Transverse colon (tissue), 4 donors: ENCODE data around the gene TMEM144. TPM values are rescaled to one million over a fixed set of nuclear protein-coding genes. Genes with fewer than 3 reads are reported as not detected.

Source experiments
- DNase-seq: peaks from one replicate; pipeline ENCODE4 v3.0.0-alpha.2; 2019
- H3K27ac ChIP-seq, 4 donors: fragments of 200-600 bp; sonication (generic); 2 replicates each; pipeline ENCODE4 v1.5.1; 2016 to 2018; ENCODE audit warnings: inconsistent platforms in 4 of 4
- H3K27me3 ChIP-seq: fragments of 200-600 bp; sonication (generic); 2 replicates; pipeline ENCODE4 v1.5.1; 2017; ENCODE audit warnings: inconsistent platforms
- H3K36me3 ChIP-seq, 4 donors: fragments of 200-600 bp; sonication (generic); 2 replicates each; pipeline ENCODE4 v1.5.1; 2017 to 2019; ENCODE audit warnings: inconsistent platforms in 4 of 4
- H3K4me1 ChIP-seq, 4 donors: fragments of 200-600 bp; sonication (generic); 2 replicates each; pipeline ENCODE4 v1.5.1; 2017 to 2020; ENCODE audit warnings: inconsistent platforms in 4 of 4
- H3K4me3 ChIP-seq, 4 donors: fragments of 200-600 bp; sonication (generic); 1 replicate in 1 of 4; 2 replicates in 3 of 4; pipeline versions ENCODE4 v1.5.1 to v1.6.1; 2017 to 2019; ENCODE audit warnings: inconsistent platforms in 4 of 4
- H3K9me3 ChIP-seq, 2 donors: fragments of 200-600 bp; sonication (generic); 2 replicates each; pipeline ENCODE4 v1.5.1; 2017 to 2019; ENCODE audit warnings: inconsistent platforms in 2 of 2
- EP300 ChIP-seq: sonication (generic); formaldehyde crosslinking; IDR thresholded peaks from one replicate; pipeline ENCODE4 v1.6.1; 2017; ENCODE audit warnings: antibody characterized with exemption, low read depth
- POLR2A ChIP-seq: fragments of 450-650 bp; IDR thresholded peaks from one replicate; pipeline ENCODE4 v1.6.1; 2016; ENCODE audit warnings: antibody characterized with exemption, mild to moderate bottlenecking, moderate library complexity
- POLR2AphosphoS5 ChIP-seq, 3 donors: sonication (generic); formaldehyde crosslinking; IDR thresholded peaks; one replicate each; pipeline ENCODE4 v1.6.1; 2016; ENCODE audit warnings: antibody characterized with exemption in 3 of 3
- WGBS, 2 donors: methylation state at CpG; one replicate each; pipeline ENCODE4 v1.1.5; 2018; ENCODE audit warnings: low coverage in 1 of 2; 5-methylcytosine and 5-hydroxymethylcytosine counted together
- in situ Hi-C, 4 donors: fragments of 200-750 bp; cut with MboI; loops; one replicate each; pipeline versions ENCODE4 v1.15.0 to v1.15.1; 2017; ENCODE audit warnings: low sequenced_read_pairs in 3 of 4, low pct_ligation_motif_present in 1 of 4, low pct_unique_long_range_greater_than_20kb in 1 of 4
- intact Hi-C: fragments of 100-400 bp; cut with DNase I; formaldehyde crosslinking; loops from one replicate; pipeline ENCODE4 v1.15.1; 2023; ENCODE audit warnings: low total_unique reads
- total RNA-seq, 4 donors: library from RNA; depleted of rRNA; stranded (reverse); fragments of >200 nt; gene quantifications; one replicate each; pipeline ENCODE4 v1.1.0, GENCODE V29; 2016
- TF ChIP-seq, protein P1 (sequence below), 5 experiments: fragments of 200-600 bp in 3 of 5; fragments of 450-650 bp in 2 of 5; sonication (generic) in 3 of 5; IDR thresholded peaks; 1 replicate in 2 of 5; 2 replicates in 3 of 5; pipeline ENCODE4 v1.5.1; 2016 to 2017; ENCODE audit warnings: antibody characterized with exemption in 5 of 5, inconsistent platforms in 3 of 5, mild to moderate bottlenecking in 2 of 5, moderate library complexity in 1 of 5

TMEM144 gene
- total RNA-seq, 4 donors from 2014 or later: 2.2 to 26.9 (median 21.2) TPM

DNA sequence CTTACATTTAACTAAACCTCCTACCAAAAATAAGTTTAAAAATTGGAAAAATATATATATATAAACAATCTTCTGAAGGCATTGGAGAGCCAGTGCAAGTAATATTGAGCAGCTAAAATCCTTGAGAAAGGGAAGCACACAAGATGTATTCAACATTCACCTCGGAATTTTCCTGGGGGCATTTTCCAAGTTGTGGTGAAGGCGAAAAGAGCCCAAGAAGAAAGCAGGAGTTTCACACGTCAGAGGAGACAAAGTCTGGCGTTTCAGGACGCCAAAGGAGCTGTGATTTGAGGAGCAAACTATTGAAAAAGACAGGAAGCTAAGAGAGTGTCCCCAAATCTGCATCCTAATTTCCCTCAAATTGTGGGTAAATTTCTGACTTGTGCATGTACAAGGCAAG is 28.4 kb upstream of the TMEM144 start:
- WGBS, 2 donors: 83% methylated on average over 2 to 5 of the region's 5 CpGs
- H3K27ac ChIP-seq: no peak overlapping the region
- in situ Hi-C loops: loop anchor here in 1 of 4 donors (10.0 kb wide), 1 partner anchor 73 kb away; no protein-coding TSS in a partner anchor

DNA sequence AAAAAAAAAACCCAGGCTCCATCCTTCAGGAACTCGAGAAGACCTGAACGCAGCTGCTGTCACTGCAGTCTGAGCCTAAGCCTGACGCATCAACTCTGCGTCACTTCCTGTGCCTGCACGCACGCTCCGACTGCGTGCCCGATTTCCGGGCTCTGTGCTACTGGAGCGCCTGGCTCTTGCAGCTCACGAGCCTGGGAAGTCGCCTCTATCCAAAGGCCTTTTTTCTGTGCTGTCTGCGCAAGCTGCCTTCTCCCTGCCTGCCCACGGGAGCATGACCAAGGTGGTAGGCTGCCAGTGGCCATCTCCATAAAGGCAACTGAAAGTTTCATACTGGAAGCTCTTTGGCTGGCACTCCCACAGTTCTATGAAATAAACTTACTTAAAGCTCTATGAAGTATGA is 27.6 kb upstream of the TMEM144 start:
- no peak for TF ChIP-seq EP300
- TF ChIP-seq POLR2A: no peak
- TF ChIP-seq POLR2AphosphoS5 (IDR thresholded peaks at IDR 0.05): no peak
- TF ChIP-seq, protein P1, sequence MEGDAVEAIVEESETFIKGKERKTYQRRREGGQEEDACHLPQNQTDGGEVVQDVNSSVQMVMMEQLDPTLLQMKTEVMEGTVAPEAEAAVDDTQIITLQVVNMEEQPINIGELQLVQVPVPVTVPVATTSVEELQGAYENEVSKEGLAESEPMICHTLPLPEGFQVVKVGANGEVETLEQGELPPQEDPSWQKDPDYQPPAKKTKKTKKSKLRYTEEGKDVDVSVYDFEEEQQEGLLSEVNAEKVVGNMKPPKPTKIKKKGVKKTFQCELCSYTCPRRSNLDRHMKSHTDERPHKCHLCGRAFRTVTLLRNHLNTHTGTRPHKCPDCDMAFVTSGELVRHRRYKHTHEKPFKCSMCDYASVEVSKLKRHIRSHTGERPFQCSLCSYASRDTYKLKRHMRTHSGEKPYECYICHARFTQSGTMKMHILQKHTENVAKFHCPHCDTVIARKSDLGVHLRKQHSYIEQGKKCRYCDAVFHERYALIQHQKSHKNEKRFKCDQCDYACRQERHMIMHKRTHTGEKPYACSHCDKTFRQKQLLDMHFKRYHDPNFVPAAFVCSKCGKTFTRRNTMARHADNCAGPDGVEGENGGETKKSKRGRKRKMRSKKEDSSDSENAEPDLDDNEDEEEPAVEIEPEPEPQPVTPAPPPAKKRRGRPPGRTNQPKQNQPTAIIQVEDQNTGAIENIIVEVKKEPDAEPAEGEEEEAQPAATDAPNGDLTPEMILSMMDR (IDR thresholded peaks at IDR 0.05): no peak
- no peaks in the 10 kb centered on the region for H3K4me1 ChIP-seq
- H3K36me3 ChIP-seq: no peaks in the 10 kb centered on the region
- 91 to 92% methylated on average over 11 to 15 of the region's 15 CpGs for WGBS, 2 donors
- intact Hi-C loops (no loop called here), in situ Hi-C loops (loop anchor here in 1 of 4 donors (10.0 kb wide), 1 partner anchor 72 kb away; no protein-coding TSS in a partner anchor)
- no peaks in the 10 kb centered on the region for H3K9me3 ChIP-seq
- H3K27ac ChIP-seq: no peak overlapping the region
- H3K4me3 ChIP-seq: no peak overlapping the region
- no peaks in the 10 kb centered on the region for H3K27me3 ChIP-seq
- DNase-seq: no peak

More for the DNA sequence above, 28.4 kb upstream of the TMEM144 start:
- Histone ChIP-seq H3K9me3 (no peaks in the 10 kb centered on the region), H3K27me3 (no peaks in the 10 kb centered on the region), H3K4me3 (no peak overlapping the region), H3K36me3 (no peaks in the 10 kb centered on the region), H3K4me1 (no peaks in the 10 kb centered on the region)
- intact Hi-C loops: no loop called here
- DNase-seq: no peak
- no peak for TF ChIP-seq POLR2AphosphoS5 (IDR thresholded peaks at IDR 0.05)
- no peak for TF ChIP-seq EP300
- TF ChIP-seq POLR2A: no peak
- TF ChIP-seq, protein P1 (IDR thresholded peaks at IDR 0.05): no peak

DNA sequence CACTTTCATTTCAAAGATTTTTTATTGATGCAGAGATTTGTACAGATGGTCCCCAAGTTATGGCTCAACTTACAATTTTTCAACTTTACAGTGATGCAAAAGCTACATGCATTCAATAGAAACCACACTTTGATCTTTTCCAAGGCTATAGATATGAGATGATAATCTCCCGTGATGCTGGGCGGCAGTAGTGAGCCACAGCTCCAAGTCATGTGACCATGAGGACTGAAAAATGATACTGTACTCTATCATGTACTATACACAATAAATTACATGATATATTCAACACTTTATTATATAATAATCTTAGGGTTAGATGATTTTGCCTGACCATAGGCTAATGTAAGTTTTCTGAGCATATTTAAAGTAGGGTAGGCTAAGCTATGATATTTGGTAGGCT is 23.5 kb upstream of the TMEM144 start:
- intact Hi-C loops (no loop called here), in situ Hi-C loops (loop anchor here in 1 of 4 donors (10.0 kb wide), 1 partner anchor 68 kb away; no protein-coding TSS in a partner anchor)
- no peak overlapping the region for H3K27ac ChIP-seq
- 65 to 70% methylated on average over 2 of the region's 2 CpGs for WGBS, 2 donors
- H3K36me3 ChIP-seq: no peaks in the 10 kb centered on the region
- no peaks in the 10 kb centered on the region for H3K27me3 ChIP-seq
- no peak for DNase-seq
- no peaks in the 10 kb centered on the region for H3K4me1 ChIP-seq
- H3K9me3 ChIP-seq: no peaks in the 10 kb centered on the region
- TF ChIP-seq EP300: no peak
- no peak for TF ChIP-seq POLR2AphosphoS5 (IDR thresholded peaks at IDR 0.05)
- no peak for TF ChIP-seq POLR2A
- TF ChIP-seq, protein P1 (IDR thresholded peaks at IDR 0.05): no peak
- no peak overlapping the region for H3K4me3 ChIP-seq

DNA sequence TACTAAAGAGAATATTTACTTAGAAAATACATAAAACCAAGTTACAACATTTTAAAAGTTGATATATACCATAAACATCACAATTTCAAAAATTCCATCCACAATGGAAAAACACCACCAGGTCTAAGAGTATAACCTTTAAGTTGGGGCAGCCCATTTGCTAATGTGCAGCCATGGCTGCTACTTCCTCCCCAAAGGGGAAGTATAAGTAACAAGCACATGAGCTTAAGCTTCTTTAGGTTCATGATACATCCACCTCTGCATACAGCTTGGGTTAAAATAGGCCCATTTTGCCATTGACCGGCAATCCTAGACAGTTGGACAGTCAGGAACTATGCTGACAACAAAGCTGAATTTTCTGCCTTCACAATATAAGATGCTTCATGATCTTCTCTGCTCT is 20.9 kb upstream of the TMEM144 start:
- no peak for DNase-seq
- Histone ChIP-seq H3K36me3 (no peaks in the 10 kb centered on the region), H3K27ac (no peak overlapping the region), H3K9me3 (no peaks in the 10 kb centered on the region), H3K4me1 (no peaks in the 10 kb centered on the region), H3K27me3 (no peaks in the 10 kb centered on the region), H3K4me3 (no peak overlapping the region)
- no peak for TF ChIP-seq POLR2AphosphoS5 (IDR thresholded peaks at IDR 0.05)
- no peak for TF ChIP-seq EP300
- TF ChIP-seq, protein P1 (IDR thresholded peaks at IDR 0.05): no peak
- no peak for TF ChIP-seq POLR2A
- intact Hi-C loops (no loop called here), in situ Hi-C loops (loop anchor here in 1 of 4 donors (10.0 kb wide), 1 partner anchor 65 kb away; no protein-coding TSS in a partner anchor)
- WGBS, 2 donors: 89 to 90% methylated on average over 1 of the region's 1 CpG
